Ishikawa (cell line): ENCODE results near the gene RBBP4.
A peak's percentile ranks its signal among the peaks of the same experiment; 100 is the strongest.

ENCODE experiments used
- CEBPB ChIP-seq: IDR thresholded peaks from 2 replicates; pipeline ENCODE4 v1.6.1; 2012
- CREB1 ChIP-seq: IDR thresholded peaks from 2 replicates; pipeline ENCODE4 v1.6.1; 2012; ENCODE audit warnings: low read depth
- EGR1 ChIP-seq: IDR thresholded peaks from 2 replicates; pipeline ENCODE4 v1.6.1; 2012
- EP300 ChIP-seq: IDR thresholded peaks from 2 replicates; pipeline ENCODE4 v1.6.1; 2012; ENCODE audit warnings: borderline replicate concordance
- FOXM1 ChIP-seq: IDR thresholded peaks from 2 replicates; pipeline ENCODE4 v1.6.1; 2012; ENCODE audit warnings: low read depth, borderline replicate concordance
- NFIC ChIP-seq: IDR thresholded peaks from 2 replicates; pipeline ENCODE4 v1.6.1; 2012
- RAD21 ChIP-seq: IDR thresholded peaks from 2 replicates; pipeline ENCODE4 v1.6.1; 2012; ENCODE audit warnings: low read depth
- TAF1 ChIP-seq: IDR thresholded peaks from 2 replicates; pipeline ENCODE4 v1.6.1; 2012; ENCODE audit warnings: low read depth, mild to moderate bottlenecking
- TCF12 ChIP-seq: IDR thresholded peaks from 2 replicates; pipeline ENCODE4 v1.6.1; 2012; ENCODE audit warnings: low read depth
- TEAD4 ChIP-seq: IDR thresholded peaks from 2 replicates; pipeline ENCODE4 v1.6.1; 2012
- YY1 ChIP-seq: IDR thresholded peaks from 2 replicates; pipeline ENCODE4 v1.6.1; 2012; ENCODE audit warnings: low read depth
- ZBTB7A ChIP-seq: IDR thresholded peaks from 2 replicates; pipeline ENCODE4 v1.6.1; 2012; ENCODE audit warnings: low read depth
- TF ChIP-seq, protein P1 (sequence below): IDR thresholded peaks from 2 replicates; pipeline ENCODE4 v1.6.1; 2012
- TF ChIP-seq, protein P2 (sequence below): IDR thresholded peaks from 2 replicates; pipeline ENCODE4 v1.6.1; 2012; ENCODE audit warnings: low read depth, mild to moderate bottlenecking
- TF ChIP-seq, protein P3 (sequence below): IDR thresholded peaks from 2 replicates; pipeline ENCODE4 v1.6.1; 2012

The RBBP4 gene

DNA sequence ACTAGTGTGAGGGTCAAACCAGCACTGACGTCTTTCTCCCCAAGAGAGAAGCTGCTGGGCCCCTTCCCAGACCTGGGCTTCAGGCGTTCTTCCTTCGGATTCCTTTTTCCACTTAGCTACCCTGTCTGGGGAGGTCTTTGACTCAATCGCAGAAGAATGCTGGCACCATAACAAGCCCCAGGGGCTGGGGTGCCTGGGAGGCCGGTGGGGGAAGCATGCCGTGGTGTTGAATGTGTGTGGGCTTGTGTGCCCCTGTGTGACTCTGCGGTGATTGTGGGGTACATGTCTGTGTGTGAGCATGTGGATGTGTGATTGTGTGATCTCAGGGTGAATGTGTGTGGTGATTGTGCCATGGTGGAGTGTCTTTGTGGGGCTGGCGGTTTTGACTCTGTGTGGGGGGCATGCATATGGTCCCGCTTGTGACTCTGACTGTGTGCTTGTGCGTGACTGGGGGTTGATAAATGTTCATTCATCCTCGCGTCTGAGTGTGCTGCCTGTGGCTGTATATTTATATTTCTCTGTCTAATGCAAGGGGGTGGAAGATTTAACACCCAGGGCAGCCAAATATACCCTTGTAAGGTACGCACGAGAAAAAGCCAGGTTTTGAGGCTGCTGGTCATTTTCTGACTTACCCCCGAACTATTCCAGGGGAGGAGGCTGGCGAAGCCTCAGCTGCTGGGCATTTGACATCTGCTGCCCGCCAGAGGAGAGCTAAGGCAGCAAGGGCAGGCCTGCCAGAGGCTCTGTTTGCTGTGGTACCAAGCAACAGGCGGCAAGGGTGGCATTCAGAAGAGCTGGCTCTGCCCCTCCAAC lies 52.7 kb downstream of the RBBP4 start:
- peak; percentile 16; the same call in 1 of the 2 replicates for TF ChIP-seq NFIC
- TF ChIP-seq RAD21, result no peak
- peak; percentile 62; the same call in 1 of the 2 replicates for TF ChIP-seq TEAD4
- no peak for TF ChIP-seq TAF1
- TF ChIP-seq, protein P1, sequence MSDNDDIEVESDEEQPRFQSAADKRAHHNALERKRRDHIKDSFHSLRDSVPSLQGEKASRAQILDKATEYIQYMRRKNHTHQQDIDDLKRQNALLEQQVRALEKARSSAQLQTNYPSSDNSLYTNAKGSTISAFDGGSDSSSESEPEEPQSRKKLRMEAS, result no peak; the same call in 1 of the 2 replicates
- TF ChIP-seq TCF12, result no peak
- TF ChIP-seq, protein P2, sequence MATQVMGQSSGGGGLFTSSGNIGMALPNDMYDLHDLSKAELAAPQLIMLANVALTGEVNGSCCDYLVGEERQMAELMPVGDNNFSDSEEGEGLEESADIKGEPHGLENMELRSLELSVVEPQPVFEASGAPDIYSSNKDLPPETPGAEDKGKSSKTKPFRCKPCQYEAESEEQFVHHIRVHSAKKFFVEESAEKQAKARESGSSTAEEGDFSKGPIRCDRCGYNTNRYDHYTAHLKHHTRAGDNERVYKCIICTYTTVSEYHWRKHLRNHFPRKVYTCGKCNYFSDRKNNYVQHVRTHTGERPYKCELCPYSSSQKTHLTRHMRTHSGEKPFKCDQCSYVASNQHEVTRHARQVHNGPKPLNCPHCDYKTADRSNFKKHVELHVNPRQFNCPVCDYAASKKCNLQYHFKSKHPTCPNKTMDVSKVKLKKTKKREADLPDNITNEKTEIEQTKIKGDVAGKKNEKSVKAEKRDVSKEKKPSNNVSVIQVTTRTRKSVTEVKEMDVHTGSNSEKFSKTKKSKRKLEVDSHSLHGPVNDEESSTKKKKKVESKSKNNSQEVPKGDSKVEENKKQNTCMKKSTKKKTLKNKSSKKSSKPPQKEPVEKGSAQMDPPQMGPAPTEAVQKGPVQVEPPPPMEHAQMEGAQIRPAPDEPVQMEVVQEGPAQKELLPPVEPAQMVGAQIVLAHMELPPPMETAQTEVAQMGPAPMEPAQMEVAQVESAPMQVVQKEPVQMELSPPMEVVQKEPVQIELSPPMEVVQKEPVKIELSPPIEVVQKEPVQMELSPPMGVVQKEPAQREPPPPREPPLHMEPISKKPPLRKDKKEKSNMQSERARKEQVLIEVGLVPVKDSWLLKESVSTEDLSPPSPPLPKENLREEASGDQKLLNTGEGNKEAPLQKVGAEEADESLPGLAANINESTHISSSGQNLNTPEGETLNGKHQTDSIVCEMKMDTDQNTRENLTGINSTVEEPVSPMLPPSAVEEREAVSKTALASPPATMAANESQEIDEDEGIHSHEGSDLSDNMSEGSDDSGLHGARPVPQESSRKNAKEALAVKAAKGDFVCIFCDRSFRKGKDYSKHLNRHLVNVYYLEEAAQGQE, result no peak
- no peak for TF ChIP-seq EP300
- TF ChIP-seq, protein P3, sequence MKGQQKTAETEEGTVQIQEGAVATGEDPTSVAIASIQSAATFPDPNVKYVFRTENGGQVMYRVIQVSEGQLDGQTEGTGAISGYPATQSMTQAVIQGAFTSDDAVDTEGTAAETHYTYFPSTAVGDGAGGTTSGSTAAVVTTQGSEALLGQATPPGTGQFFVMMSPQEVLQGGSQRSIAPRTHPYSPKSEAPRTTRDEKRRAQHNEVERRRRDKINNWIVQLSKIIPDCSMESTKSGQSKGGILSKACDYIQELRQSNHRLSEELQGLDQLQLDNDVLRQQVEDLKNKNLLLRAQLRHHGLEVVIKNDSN, result no peak
- no peak for TF ChIP-seq CREB1
- no peak for TF ChIP-seq CEBPB
- TF ChIP-seq ZBTB7A, result no peak
- TF ChIP-seq EGR1, result no peak
- no peak for TF ChIP-seq YY1
- TF ChIP-seq FOXM1, result no peak

DNA sequence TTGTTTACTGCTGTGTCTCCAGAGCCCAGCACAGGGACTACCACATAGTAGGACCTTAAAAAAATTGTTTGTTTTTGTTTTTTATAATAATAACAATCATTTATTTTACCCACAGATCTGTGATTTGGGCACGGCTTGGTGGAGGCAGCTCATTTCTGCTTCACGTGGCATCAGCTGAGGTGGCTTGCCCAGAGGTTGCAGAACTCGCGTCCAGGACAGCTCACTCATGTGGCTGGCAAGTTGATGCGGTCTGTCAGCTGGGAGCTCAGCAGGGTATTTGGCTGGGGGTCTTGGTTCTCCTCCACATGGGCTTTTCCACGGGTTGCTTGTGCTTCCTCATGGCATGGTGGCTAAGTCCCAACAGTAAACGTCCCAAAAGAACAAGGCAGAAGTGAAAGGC lies 54.5 kb downstream of the RBBP4 start:
- no peak for TF ChIP-seq FOXM1
- no peak for TF ChIP-seq EGR1
- no peak for TF ChIP-seq YY1
- no peak for TF ChIP-seq CEBPB
- TF ChIP-seq NFIC, result no peak
- TF ChIP-seq EP300, result no peak
- TF ChIP-seq TEAD4, result no peak
- TF ChIP-seq, protein P3, result no peak
- no peak for TF ChIP-seq ZBTB7A
- TF ChIP-seq, protein P1, result no peak
- TF ChIP-seq RAD21, result no peak

DNA sequence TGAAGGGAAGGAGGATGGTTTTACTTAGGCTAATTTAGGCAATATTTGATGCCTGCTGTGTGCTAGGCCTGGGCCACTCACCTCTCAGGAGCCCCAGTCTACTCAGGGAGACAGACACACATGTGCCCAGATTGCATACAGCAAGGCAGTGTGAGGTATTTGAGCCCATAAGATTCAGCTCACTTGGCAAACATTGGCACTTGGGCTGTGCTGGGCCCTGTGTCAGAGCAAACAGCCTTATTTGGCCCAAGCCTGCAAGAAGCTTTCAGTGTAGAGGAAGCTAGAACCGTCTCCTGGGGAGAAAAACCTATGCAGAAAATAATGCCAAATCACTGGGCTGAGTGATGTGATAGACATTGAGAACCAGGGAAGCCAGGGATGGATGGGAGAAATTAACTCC lies 55.5 kb downstream of the RBBP4 start:
- TF ChIP-seq EP300 (no peak), TCF12 (no peak)

DNA sequence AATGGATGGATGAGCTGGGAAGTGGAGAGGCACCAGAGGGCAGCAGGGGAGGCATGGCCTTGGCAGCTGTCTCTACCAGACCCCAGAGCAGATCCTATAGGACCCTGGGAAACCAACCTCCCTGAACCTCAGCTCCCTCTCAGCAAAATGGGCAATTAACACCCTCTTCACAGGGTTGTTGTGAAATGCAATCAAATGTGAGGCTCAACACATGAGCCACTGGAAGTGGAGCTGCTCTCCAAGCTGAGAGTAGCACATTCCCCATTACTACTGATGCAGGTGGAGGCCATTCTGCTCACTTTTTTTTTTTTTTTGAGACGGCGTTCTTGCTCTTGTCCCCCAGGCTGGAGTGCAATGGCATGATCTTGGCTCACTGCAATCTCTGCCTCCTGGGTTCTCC lies 58.1 kb downstream of the RBBP4 start:
- TF ChIP-seq TEAD4, result no peak
- no peak for TF ChIP-seq YY1
- TF ChIP-seq, protein P2, result no peak
- no peak for TF ChIP-seq EP300
- no peak for TF ChIP-seq NFIC
- TF ChIP-seq, protein P1, result no peak
- TF ChIP-seq CREB1, result no peak
- TF ChIP-seq, protein P3, result no peak
- no peak for TF ChIP-seq RAD21
- TF ChIP-seq TCF12, result no peak
- no peak for TF ChIP-seq FOXM1

DNA sequence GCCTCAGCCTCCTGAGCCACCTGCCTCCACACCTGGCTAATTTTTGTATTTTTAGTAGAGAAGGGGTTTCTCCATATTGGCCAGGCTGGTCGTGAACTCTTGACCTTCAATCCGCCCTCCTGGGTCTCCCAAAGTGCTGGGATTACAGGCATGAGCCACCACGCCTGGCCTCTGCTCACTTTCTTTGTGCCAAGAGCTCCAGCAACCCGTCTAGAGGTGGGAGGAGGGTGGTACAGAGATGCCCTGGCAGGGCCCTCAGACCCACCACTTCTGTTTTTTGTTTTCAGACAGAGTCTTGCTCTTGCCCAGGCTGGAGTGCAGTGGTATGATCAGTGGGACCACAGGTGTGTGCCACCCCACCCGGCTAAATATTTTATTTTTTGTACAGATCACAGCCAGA lies 58.5 kb downstream of the RBBP4 start:
- TF ChIP-seq CEBPB, result no peak
- TF ChIP-seq YY1, result no peak
- TF ChIP-seq EP300, result no peak
- TF ChIP-seq EGR1, result no peak
- TF ChIP-seq TAF1, result no peak
- no peak for TF ChIP-seq ZBTB7A
- TF ChIP-seq CREB1, result no peak
- no peak for TF ChIP-seq TCF12
- no peak for TF ChIP-seq TEAD4
- TF ChIP-seq, protein P1, result no peak
- TF ChIP-seq FOXM1, result no peak
